ENCODE results near the gene DPM2.

DPM2 gene, protein sequence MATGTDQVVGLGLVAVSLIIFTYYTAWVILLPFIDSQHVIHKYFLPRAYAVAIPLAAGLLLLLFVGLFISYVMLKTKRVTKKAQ

DNA sequence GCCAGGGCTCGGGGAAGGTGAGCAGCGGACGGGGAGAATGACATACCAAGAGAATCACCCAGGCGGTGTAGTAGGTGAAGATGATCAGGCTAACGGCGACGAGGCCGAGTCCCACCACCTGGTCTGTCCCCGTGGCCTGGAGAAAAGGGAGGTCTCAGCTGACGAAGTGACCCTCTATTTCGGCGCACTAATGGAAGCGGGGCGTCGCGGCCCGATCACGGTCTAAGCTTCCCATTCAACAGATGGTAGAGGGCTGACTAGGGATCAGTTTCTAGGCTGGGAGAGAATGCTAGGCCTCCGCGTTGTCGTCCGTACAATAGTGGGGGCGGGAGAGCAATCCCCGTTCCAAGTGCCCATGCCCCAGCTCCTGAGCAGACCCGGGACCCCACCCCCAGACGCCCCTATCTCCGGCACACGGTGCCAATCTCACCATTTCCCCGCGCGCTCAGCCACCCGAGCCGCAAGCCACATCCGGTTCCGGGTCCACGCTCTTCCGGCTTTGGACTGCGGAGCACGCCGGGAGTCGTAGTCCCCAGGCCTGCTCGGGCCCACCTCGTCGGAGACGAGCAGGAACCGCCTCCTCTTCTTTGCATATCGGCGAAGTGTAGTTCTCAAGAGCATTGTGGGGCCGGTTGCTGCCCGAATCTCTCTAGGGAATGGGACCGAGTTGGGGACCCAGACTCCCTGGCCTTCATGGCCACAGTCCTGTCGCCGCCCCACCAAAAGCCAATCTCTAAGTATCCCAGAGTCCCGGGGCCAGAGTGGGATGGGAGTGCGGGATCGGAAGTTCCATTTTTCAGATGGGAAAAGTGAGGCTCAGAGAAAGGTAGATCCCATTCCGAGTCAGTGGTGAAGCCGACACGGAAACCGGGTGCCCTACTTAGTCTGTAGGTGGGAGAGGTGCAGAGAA is at the start of gene DPM2:
Gene DPM2 (minus strand): TSS at position 467 of the 910 bp plus-strand sequence. CDS start 34 bp downstream, at position 433.
- Histone ChIP-seq H3K4me1 (ENCODE audit: insufficient read depth, low read length) (0 out of 2 replicates have a peak, but pooled peaks cover 5% of the 10 kb centered on the region), H3K9me3 (ENCODE audit: control insufficient read depth, insufficient read depth, low read length) (no peaks in the 10 kb centered on the region), H3K9ac (ENCODE audit: low read depth, low read length) (peak within 1 kb of the TSS; percentile 67), H3K36me3 (ENCODE audit: insufficient read depth, low read length) (0 out of 2 replicates have a peak, but pooled peaks cover 2% of the 10 kb centered on the region)

DNA sequence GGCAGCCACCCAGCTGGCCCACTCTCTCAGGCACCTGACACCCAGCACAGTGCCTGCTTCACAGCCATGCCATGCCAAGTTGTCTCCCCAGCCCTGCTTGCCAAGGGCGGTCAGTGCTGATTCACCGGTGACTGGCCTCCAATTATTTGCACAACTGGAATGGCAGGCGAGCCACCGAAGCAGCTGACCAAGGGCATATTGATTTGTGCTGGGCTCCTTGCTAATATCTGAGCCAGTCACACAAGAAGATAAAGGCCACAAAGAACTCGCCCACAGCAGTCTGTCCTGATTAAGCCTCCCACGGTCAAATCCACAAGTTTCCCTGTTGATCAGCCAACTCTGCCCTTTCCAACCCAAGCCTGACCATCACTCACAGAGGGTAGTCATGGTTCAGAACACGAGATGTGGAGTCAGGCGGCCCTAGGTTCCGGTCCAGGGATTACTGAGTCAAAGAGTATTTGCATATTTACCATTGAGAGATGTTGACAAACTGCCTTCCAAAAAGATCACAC is 49.5 kb upstream of the DPM2 start:
- Histone ChIP-seq H3K9ac (ENCODE audit: low read depth, low read length) (no peak overlapping the region), H3K4me1 (ENCODE audit: insufficient read depth, low read length) (peaks cover 7% of the 10 kb centered on the region; the same call in 1 of the 2 replicates), H3K36me3 (ENCODE audit: insufficient read depth, low read length) (no peaks in the 10 kb centered on the region), H3K9me3 (ENCODE audit: control insufficient read depth, insufficient read depth, low read length) (no peaks in the 10 kb centered on the region)

DNA sequence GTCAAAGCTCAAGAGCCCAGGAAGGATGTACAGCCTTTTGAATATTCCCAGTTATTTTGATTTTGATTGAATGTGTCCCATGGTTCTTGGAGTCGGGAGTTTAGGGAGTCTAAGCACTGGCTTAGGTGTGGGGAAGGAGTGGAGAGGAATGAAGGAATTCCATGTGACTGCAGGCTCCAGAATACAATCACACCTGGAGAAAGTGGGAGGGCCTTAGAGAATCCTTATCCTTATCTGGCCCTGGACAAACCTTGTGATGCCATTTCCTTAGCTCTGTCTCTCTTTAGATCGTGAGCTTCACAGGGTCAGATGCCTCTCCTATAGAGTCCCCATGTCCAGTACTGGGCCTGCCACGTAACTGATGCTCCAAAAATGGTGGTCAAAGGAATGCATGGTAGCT is 47.4 kb upstream of the DPM2 start:
- Histone ChIP-seq H3K4me1 (ENCODE audit: insufficient read depth, low read length) (peaks cover 12% of the 10 kb centered on the region), H3K36me3 (ENCODE audit: insufficient read depth, low read length) (no peaks in the 10 kb centered on the region), H3K9me3 (ENCODE audit: control insufficient read depth, insufficient read depth, low read length) (no peaks in the 10 kb centered on the region), H3K9ac (ENCODE audit: low read depth, low read length) (no peak overlapping the region)

DNA sequence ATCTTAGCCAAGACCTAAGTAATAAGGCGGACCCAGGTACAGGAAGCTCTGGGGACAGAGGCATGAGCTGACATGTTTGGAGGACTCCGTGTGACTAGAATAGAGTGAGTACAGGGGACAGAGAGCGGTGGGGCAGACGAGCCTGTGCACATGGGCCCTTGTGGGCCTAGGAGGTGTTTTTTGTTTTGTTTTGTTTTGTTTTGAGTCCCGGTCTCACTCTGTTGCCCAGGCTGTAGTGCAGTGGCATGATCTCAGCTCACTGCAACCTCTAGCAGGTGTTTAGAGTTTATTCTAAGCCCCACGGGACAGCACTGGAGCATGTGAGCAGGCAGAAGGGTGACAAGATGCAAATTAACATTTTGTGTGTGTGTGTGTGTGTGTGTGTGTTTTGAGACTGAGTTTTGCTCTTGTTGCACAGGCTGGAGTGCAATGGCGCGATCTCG is 46.2 kb upstream of the DPM2 start:
- no peaks in the 10 kb centered on the region for H3K36me3 ChIP-seq (ENCODE audit: insufficient read depth, low read length)
- peaks cover 12% of the 10 kb centered on the region for H3K4me1 ChIP-seq (ENCODE audit: insufficient read depth, low read length)
- H3K9ac ChIP-seq (ENCODE audit: low read depth, low read length), result no peak overlapping the region
- H3K9me3 ChIP-seq (ENCODE audit: control insufficient read depth, insufficient read depth, low read length), result no peaks in the 10 kb centered on the region

DNA sequence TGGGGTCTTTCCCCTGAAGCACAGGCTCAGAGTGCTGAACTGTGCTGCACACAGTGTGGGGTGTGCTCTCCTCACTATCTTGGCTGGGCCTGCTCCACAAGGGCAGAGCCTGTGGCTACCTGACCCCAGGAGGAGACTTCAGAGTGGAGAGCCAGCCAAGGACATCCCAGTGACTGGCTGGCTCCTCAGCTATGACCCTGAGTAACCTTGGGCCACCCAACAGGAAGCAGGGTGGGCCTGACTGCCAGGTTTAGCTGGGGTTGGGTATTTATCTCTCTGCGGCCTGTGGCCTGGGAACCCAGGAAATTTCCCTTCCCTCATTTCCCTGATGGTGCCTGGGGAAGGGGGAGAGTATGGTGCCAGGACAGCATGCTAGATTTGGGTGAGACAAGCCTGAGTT is 45.3 kb upstream of the DPM2 start:
- no peak overlapping the region for H3K9ac ChIP-seq (ENCODE audit: low read depth, low read length)
- no peaks in the 10 kb centered on the region for H3K9me3 ChIP-seq (ENCODE audit: control insufficient read depth, insufficient read depth, low read length)
- peaks cover 16% of the 10 kb centered on the region for H3K4me1 ChIP-seq (ENCODE audit: insufficient read depth, low read length)
- H3K36me3 ChIP-seq (ENCODE audit: insufficient read depth, low read length), result no peaks in the 10 kb centered on the region

DNA sequence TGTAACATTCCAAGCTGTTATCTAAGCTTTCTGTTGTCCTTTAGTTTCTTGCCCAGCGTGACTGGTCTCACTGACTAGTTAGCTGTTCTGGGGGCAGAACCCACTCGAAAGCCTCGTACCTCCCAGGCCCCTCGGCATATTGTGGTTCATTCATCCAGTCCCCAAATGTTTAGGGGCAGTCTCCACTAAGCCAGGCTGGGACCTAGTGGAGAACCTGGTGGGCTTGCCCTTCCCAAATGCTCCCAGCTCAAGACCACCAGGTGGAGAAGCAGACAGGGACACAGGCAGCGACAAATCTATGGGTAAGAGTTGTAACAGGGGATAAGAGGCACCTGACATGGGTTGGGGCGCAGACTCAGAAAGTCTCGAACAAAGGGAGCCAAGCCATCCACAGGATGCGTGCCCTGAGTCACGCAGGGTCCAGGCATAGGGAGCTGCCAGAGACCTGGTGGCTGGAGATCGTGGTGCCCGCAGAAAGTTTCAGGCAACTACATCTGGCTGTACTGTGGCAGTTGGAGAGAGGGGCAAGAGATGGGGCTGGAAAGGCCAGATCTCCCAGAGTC is 44.0 kb upstream of the DPM2 start:
- Histone ChIP-seq H3K4me1 (ENCODE audit: insufficient read depth, low read length) (peaks cover 21% of the 10 kb centered on the region), H3K36me3 (ENCODE audit: insufficient read depth, low read length) (no peaks in the 10 kb centered on the region), H3K9me3 (ENCODE audit: control insufficient read depth, insufficient read depth, low read length) (no peaks in the 10 kb centered on the region), H3K9ac (ENCODE audit: low read depth, low read length) (peak overlapping the region; percentile 63)

DNA sequence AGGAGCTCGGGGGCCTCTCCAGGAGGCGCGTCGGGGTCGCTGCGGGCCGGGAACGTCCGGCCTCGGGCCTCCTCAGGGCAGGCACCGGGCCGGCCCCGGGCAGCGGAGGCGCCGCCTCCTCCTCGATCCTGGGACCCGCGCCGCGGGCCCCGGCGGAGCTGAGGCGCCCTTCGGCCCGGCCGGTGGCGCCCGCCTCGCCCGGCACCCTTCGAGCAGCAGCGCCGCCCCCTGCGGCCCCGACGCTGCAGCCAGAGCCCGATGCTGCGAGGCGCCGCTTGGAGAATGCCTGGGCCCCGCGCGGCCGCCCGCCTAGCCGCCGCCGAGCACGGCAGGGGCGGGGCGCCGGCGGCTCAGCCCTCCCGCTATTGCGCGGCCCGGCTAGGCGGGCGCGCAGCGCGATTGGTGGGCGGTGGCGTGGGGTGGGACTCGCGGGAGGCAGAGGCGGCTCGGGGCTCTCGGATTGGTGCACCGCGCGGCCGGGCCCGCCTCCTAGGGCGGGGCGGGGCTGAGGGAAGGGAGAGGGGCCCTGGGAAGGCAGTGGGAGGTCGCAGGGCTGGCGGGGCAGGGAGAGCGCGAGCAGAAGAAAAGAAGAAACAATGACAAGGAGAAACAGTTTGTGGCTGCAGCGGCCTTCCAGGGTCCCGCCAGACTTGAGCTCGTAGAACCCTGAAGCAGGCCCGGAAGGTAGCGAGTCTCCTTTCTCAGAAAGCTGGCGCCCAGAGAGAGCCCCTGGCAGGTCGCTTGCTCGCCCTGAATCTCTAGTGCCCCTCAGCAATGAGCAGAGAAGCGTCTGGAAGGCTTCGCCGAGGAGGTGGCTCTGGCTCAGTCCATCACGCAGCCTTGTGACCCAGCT is 43.3 kb upstream of the DPM2 start, which contains the start of gene EEIG1:
Gene EEIG1 (minus strand): TSS at position 284 of the 853 bp plus-strand sequence. CDS start 852 bp downstream, outside the sequence.
- Histone ChIP-seq H3K4me1 (ENCODE audit: insufficient read depth, low read length) (peaks cover 21% of the 10 kb centered on the region), H3K36me3 (ENCODE audit: insufficient read depth, low read length) (no peaks in the 10 kb centered on the region), H3K9me3 (ENCODE audit: control insufficient read depth, insufficient read depth, low read length) (no peaks in the 10 kb centered on the region), H3K9ac (ENCODE audit: low read depth, low read length) (peak within 1 kb of the TSS; percentile 91)

DNA sequence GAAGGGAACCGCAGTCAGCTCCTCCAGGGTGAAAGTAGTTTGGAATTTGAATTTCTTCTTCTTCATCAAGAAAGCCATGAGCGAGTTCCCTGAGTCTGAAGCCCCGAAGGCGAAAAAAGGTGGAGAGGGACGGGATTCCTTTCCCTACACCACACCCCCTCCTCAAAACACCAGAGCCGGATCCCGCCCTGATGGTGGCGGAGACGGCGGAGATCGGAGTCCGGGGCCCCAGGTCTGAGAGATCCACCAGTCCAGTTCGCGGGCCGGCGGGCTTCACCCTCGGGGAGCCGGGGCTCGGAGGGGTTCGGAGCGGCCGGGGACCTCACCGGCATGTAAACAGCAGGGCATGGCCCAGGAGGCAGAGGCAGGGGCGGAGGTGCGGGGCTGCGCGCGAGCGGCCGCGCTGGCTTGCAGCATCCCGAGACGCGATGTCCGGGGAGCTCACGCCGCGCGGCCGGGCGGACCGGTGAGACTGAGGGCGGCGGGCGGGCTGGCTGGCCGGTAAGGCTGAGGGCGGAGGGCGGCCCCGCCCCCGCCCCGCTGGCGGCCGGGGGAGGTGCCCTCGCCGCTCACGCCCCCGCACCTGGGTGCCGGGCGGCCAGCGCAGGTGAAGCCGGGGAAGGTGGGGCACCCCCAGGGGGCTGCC is 42.5 kb upstream of the DPM2 start:
- H3K4me1 ChIP-seq (ENCODE audit: insufficient read depth, low read length), result peaks cover 21% of the 10 kb centered on the region
- peak overlapping the region; percentile 91 for H3K9ac ChIP-seq (ENCODE audit: low read depth, low read length)
- no peaks in the 10 kb centered on the region for H3K36me3 ChIP-seq (ENCODE audit: insufficient read depth, low read length)
- H3K9me3 ChIP-seq (ENCODE audit: control insufficient read depth, insufficient read depth, low read length), result no peaks in the 10 kb centered on the region

DNA sequence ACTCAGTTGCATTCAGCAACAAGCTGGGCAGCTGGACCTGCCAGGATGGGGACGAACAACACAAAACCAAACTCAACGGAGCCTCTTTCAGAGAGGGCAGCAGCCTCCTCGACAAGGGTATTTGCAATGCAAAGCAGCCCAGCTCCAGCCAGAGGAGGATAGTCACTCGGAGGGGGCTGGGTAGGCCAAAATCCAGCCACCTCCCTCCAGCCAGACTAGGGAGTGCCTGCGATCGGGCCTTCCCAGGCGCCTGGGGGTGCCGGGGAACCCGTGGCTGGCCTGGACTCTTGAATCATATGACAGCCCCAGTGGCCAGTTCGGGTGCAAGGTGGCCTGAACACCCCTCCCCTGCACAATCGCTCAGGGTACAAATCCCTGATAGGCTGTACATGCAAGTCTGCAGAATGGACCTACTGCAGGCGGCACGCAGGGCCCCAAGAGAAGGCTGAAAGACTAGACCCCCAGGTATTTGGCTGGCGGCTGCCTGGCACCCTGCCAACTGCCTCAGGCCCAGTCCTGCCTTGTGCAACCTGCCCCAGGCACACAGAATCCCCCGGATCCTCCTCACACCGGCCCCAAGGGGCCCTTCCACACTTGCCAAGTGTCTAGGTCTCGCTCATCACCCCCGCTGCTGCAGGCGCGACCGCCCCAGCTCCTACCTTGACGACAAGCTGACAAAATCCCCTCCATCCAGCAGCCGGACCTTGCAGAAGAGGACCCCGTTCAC is 41.8 kb upstream of the DPM2 start:
- H3K36me3 ChIP-seq (ENCODE audit: insufficient read depth, low read length), result no peaks in the 10 kb centered on the region
- no peaks in the 10 kb centered on the region for H3K9me3 ChIP-seq (ENCODE audit: control insufficient read depth, insufficient read depth, low read length)
- peak overlapping the region; percentile 91 for H3K9ac ChIP-seq (ENCODE audit: low read depth, low read length)
- peaks cover 24% of the 10 kb centered on the region for H3K4me1 ChIP-seq (ENCODE audit: insufficient read depth, low read length)

DNA sequence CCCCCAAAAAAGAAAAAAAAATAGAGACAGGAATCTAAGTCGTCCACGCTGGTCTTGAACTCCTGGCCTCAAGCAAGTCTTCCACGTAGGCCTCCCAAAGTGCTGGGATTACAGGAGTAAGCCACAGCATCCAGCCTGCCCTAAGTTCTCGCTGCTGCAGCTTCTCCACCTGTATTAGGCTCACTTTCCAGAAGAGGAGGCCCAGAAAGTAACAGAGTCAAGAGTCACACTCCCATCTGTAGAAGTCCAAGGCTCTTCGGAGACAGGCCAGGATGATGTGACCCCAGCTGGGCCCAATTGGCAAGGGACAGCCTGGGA is 41.3 kb upstream of the DPM2 start:
- no peaks in the 10 kb centered on the region for H3K36me3 ChIP-seq (ENCODE audit: insufficient read depth, low read length)
- no peaks in the 10 kb centered on the region for H3K9me3 ChIP-seq (ENCODE audit: control insufficient read depth, insufficient read depth, low read length)
- peaks cover 26% of the 10 kb centered on the region for H3K4me1 ChIP-seq (ENCODE audit: insufficient read depth, low read length)
- peak overlapping the region; percentile 91 for H3K9ac ChIP-seq (ENCODE audit: low read depth, low read length)

DNA sequence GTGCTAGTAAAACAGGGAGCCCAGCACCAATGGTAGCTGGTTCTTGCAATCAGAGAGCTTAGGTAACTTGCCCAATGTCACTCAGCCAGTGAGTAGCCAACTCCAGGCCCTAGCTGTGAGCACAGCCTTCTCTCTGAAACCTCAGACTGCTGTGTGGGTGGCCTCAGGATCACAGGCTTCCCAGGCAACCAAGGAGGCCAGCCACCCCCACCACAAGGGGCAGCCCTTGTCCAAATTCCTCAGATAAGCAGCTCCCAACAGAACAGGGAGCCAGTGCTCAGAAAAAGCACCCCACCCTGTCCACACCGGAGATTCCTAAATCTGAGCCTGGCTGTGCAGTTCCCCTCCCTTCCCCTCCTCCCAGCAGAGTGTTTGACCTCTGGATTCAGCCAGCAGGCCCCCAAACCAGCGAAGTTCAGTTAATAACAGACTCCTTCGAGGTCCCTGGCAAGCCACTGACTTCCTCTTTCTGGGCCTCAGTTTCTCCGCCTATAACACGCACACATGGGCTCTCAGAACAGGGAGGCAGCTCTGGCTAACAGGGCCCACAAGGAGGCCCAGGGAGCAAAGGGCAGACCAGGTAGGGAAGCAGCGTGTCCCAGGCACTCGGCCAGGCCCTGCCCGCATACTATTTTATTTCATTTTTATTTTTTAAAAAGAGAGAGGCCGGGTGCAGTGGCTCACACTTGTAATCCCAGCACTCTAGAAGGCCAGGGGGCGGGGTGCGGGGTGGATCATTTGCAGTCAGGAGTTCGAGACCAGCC is 40.4 kb upstream of the DPM2 start:
- Histone ChIP-seq H3K9me3 (ENCODE audit: control insufficient read depth, insufficient read depth, low read length) (no peaks in the 10 kb centered on the region), H3K4me1 (ENCODE audit: insufficient read depth, low read length) (peaks cover 20% of the 10 kb centered on the region), H3K9ac (ENCODE audit: low read depth, low read length) (peak overlapping the region; percentile 91; the same call in 1 of the 2 replicates), H3K36me3 (ENCODE audit: insufficient read depth, low read length) (no peaks in the 10 kb centered on the region)

DNA sequence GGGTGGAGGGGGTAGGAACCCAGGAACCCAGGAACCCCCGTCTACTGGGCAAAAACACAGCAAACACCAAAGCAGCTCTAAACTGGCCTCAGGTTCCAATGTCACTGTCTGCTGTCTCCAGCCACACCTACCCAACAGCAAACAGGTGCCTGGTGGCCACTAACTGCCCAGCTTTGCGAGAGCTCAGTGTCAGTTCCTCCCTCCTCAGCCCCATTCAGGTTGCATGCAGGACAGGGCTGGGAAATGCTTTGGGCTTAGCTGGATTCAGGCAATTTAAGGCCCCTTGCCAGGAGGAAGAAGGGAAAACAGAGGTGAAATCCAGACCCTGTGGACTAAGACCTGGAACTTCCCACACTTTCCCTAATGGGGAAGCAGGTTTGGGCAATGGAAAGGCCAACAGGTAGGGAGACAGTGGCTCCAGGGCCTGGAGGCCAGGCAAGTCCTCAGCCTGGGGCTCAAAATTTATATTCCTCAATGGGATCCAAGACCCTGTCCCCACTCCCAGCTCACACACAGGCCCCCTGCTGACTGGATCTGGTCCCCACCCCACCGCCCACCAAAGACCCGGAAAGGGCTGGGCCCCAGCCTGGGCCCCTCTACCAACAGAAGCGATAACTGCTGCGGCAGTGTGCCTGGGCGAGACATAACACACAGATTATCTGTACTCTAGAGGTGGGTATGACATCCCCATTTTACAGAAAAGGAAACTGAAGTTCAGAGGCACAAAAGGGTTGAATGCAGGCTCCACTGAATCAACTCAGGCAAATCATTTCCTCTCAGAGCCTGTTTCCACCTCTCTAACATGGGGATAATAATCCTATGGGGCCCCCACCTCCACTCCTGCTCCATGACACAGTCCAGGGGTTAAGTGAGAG is 39.6 kb upstream of the DPM2 start:
- peaks cover 22% of the 10 kb centered on the region for H3K4me1 ChIP-seq (ENCODE audit: insufficient read depth, low read length)
- no peaks in the 10 kb centered on the region for H3K9me3 ChIP-seq (ENCODE audit: control insufficient read depth, insufficient read depth, low read length)
- peak overlapping the region; percentile 91; the same call in 1 of the 2 replicates for H3K9ac ChIP-seq (ENCODE audit: low read depth, low read length)
- H3K36me3 ChIP-seq (ENCODE audit: insufficient read depth, low read length), result no peaks in the 10 kb centered on the region

All from ES-I3 (cell line).